Sigmoid colon (tissue), 4 donors: Measurements from ENCODE around the gene ARHGEF7.

ENCODE experiments used
- POLR2AphosphoS5 ChIP-seq, 4 donors: sonication (generic); formaldehyde crosslinking; IDR thresholded peaks; one replicate each; pipeline ENCODE4 v1.6.1; 2017; ENCODE audit warnings: antibody characterized with exemption in 4 of 4
- TF ChIP-seq, protein P1 (sequence below), 4 experiments: fragments of 450-650 bp in 3 of 4; fragments of 200-600 bp in 1 of 4; IDR thresholded peaks; one replicate each; pipeline ENCODE4 v1.5.1; 2016 to 2019; ENCODE audit warnings: antibody characterized with exemption in 4 of 4, mild to moderate bottlenecking in 3 of 4, moderate library complexity in 2 of 4

DNA sequence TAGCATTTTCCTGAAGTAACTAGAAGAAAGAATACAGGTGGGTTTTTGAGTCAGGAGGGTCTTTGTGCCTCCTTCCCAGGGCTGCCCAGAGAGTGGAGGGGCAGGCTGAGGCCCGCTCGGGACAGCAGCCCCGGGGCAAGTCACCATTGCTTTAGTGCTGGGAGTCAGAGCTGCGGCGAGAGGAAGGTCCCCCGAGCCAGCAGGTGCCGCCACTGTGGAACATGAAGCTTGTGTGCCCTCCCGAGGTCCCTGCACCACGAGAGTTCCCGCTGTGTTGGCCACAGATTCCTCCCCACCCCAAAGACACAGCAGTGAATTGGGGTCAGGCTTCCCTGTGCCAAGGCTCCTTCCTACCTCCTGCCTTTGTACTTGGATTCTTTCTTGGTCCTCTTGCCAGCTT lies 154.4 kb downstream of the ARHGEF7 start:
- no peak for TF ChIP-seq POLR2AphosphoS5 (IDR thresholded peaks at IDR 0.05)
- TF ChIP-seq, protein P1, sequence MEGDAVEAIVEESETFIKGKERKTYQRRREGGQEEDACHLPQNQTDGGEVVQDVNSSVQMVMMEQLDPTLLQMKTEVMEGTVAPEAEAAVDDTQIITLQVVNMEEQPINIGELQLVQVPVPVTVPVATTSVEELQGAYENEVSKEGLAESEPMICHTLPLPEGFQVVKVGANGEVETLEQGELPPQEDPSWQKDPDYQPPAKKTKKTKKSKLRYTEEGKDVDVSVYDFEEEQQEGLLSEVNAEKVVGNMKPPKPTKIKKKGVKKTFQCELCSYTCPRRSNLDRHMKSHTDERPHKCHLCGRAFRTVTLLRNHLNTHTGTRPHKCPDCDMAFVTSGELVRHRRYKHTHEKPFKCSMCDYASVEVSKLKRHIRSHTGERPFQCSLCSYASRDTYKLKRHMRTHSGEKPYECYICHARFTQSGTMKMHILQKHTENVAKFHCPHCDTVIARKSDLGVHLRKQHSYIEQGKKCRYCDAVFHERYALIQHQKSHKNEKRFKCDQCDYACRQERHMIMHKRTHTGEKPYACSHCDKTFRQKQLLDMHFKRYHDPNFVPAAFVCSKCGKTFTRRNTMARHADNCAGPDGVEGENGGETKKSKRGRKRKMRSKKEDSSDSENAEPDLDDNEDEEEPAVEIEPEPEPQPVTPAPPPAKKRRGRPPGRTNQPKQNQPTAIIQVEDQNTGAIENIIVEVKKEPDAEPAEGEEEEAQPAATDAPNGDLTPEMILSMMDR (IDR thresholded peaks at IDR 0.05) = no peak
